ENCODE data around the gene RPLP2.

Gene RPLP2

GRCh38 chr11:778976-779954, 30.5 kb upstream of the RPLP2 start:
- TF ChIP-seq, protein P1, sequence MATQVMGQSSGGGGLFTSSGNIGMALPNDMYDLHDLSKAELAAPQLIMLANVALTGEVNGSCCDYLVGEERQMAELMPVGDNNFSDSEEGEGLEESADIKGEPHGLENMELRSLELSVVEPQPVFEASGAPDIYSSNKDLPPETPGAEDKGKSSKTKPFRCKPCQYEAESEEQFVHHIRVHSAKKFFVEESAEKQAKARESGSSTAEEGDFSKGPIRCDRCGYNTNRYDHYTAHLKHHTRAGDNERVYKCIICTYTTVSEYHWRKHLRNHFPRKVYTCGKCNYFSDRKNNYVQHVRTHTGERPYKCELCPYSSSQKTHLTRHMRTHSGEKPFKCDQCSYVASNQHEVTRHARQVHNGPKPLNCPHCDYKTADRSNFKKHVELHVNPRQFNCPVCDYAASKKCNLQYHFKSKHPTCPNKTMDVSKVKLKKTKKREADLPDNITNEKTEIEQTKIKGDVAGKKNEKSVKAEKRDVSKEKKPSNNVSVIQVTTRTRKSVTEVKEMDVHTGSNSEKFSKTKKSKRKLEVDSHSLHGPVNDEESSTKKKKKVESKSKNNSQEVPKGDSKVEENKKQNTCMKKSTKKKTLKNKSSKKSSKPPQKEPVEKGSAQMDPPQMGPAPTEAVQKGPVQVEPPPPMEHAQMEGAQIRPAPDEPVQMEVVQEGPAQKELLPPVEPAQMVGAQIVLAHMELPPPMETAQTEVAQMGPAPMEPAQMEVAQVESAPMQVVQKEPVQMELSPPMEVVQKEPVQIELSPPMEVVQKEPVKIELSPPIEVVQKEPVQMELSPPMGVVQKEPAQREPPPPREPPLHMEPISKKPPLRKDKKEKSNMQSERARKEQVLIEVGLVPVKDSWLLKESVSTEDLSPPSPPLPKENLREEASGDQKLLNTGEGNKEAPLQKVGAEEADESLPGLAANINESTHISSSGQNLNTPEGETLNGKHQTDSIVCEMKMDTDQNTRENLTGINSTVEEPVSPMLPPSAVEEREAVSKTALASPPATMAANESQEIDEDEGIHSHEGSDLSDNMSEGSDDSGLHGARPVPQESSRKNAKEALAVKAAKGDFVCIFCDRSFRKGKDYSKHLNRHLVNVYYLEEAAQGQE (IDR thresholded peaks at IDR 0.05; ENCODE audit: low read depth): no peak

GRCh38 chr11:779955-780532, 29.7 kb upstream of the RPLP2 start:
- TF ChIP-seq YY1 (IDR thresholded peaks at IDR 0.05; ENCODE audit: low read depth): no peak
- TF ChIP-seq EGR1 (IDR thresholded peaks at IDR 0.05): no peak
- TF ChIP-seq TAF1 (IDR thresholded peaks at IDR 0.05; ENCODE audit: low read depth): no peak
- no peak for TF ChIP-seq TCF12 (IDR thresholded peaks at IDR 0.05; ENCODE audit: low read depth)
- TF ChIP-seq, protein P1 (IDR thresholded peaks at IDR 0.05; ENCODE audit: low read depth): no peak
- no peak for TF ChIP-seq FOXM1 (IDR thresholded peaks at IDR 0.05; ENCODE audit: borderline replicate concordance, low read depth)
- TF ChIP-seq NFIC (IDR thresholded peaks at IDR 0.05): no peak
- no peak for TF ChIP-seq CREB1 (IDR thresholded peaks at IDR 0.05; ENCODE audit: low read depth)
- no peak for TF ChIP-seq EP300 (IDR thresholded peaks at IDR 0.05; ENCODE audit: borderline replicate concordance)
- no peak for TF ChIP-seq USF1 (IDR thresholded peaks at IDR 0.05)
- no peak for TF ChIP-seq CEBPB (IDR thresholded peaks at IDR 0.05)
- TF ChIP-seq RAD21 (IDR thresholded peaks at IDR 0.05; ENCODE audit: low read depth): no peak
- TF ChIP-seq, protein P2, sequence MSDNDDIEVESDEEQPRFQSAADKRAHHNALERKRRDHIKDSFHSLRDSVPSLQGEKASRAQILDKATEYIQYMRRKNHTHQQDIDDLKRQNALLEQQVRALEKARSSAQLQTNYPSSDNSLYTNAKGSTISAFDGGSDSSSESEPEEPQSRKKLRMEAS (IDR thresholded peaks at IDR 0.05): no peak
- TF ChIP-seq ZBTB7A (IDR thresholded peaks at IDR 0.05; ENCODE audit: low read depth): no peak
- no peak for TF ChIP-seq TEAD4 (IDR thresholded peaks at IDR 0.05)

GRCh38 chr11:782264-783174, 27.2 kb upstream of the RPLP2 start:
- no peak for TF ChIP-seq CEBPB (IDR thresholded peaks at IDR 0.05)
- no peak for TF ChIP-seq TEAD4 (IDR thresholded peaks at IDR 0.05)
- no peak for TF ChIP-seq NFIC (IDR thresholded peaks at IDR 0.05)
- no peak for TF ChIP-seq EGR1 (IDR thresholded peaks at IDR 0.05)
- TF ChIP-seq FOXM1 (IDR thresholded peaks at IDR 0.05; ENCODE audit: borderline replicate concordance, low read depth): no peak
- TF ChIP-seq ZBTB7A (IDR thresholded peaks at IDR 0.05; ENCODE audit: low read depth): no peak
- no peak for TF ChIP-seq YY1 (IDR thresholded peaks at IDR 0.05; ENCODE audit: low read depth)
- TF ChIP-seq, protein P2 (IDR thresholded peaks at IDR 0.05): no peak
- TF ChIP-seq, protein P1 (IDR thresholded peaks at IDR 0.05; ENCODE audit: low read depth): no peak
- TF ChIP-seq USF1 (IDR thresholded peaks at IDR 0.05): no peak
- TF ChIP-seq RAD21 (IDR thresholded peaks at IDR 0.05; ENCODE audit: low read depth): no peak
- no peak for TF ChIP-seq EP300 (IDR thresholded peaks at IDR 0.05; ENCODE audit: borderline replicate concordance)
- TF ChIP-seq CREB1 (IDR thresholded peaks at IDR 0.05; ENCODE audit: low read depth): no peak
- TF ChIP-seq TAF1 (IDR thresholded peaks at IDR 0.05; ENCODE audit: low read depth): no peak
- TF ChIP-seq TCF12 (IDR thresholded peaks at IDR 0.05; ENCODE audit: low read depth): no peak

Data from Ishikawa (cell line).